Brain microvascular endothelial cell (primary cell): ENCODE results near the gene CNPY1.

Experiments used
- DNase-seq: peaks from one replicate; pipeline ENCODE4 v3.0.0-alpha.2; 2020
- H3K27ac ChIP-seq: fragments of 250-450 bp; sonication (Bioruptor Pico); 2 replicates; pipeline ENCODE4 v1.5.1; 2020; ENCODE audit warnings: mild to moderate bottlenecking, moderate library complexity
- H3K27me3 ChIP-seq: fragments of 250-450 bp; sonication (Bioruptor Pico); replicated peaks from 2 replicates; pipeline ENCODE4 v1.5.1; 2020; ENCODE audit warnings: mild to moderate bottlenecking
- H3K36me3 ChIP-seq: fragments of 250-450 bp; sonication (Bioruptor Pico); replicated peaks from 2 replicates; pipeline ENCODE4 v1.5.1; 2020; ENCODE audit warnings: mild to moderate bottlenecking
- H3K4me3 ChIP-seq: 2 replicates; pipeline ENCODE4 v1.5.1; 2011; ENCODE audit warnings: low read depth, mild to moderate bottlenecking, control low read depth, low read length, moderate library complexity
- CTCF ChIP-seq: IDR thresholded peaks from 2 replicates; pipeline ENCODE4 v1.5.1; 2011; ENCODE audit warnings: low read depth, mild to moderate bottlenecking, moderate library complexity, low read length, control low read depth, inconsistent platforms; ENCODE audit errors: missing control alignments
- in situ Hi-C: cut with HindIII; loops from 2 replicates; pipeline ENCODE4 v1.10.0; 2017; ENCODE audit warnings: low sequenced_read_pairs, low pct_ligation_motif_present

CNPY1 gene

GRCh38 chr7:155559519-155560108 is 13.3 kb upstream of the CNPY1 start:
- DNase-seq, result no peak
- Histone ChIP-seq H3K36me3 (no peaks in the 10 kb centered on the region), H3K27me3 (no peaks in the 10 kb centered on the region), H3K27ac (no peak overlapping the region), H3K4me3 (no peak overlapping the region)
- in situ Hi-C loops, result no loop called here
- TF ChIP-seq CTCF, result no peak

- TF ChIP-seq CTCF, result no peak
- in situ Hi-C loops, result no loop called here
- DNase-seq, result no peak
- H3K27me3 ChIP-seq, result no peaks in the 10 kb centered on the region
- no peak overlapping the region for H3K27ac ChIP-seq
- no peak overlapping the region for H3K4me3 ChIP-seq
- H3K36me3 ChIP-seq, result no peaks in the 10 kb centered on the region
Observed at GRCh38 chr7:155558961-155559360, 12.6 kb upstream of the CNPY1 start.

- no peak overlapping the region for H3K4me3 ChIP-seq
- no peak overlapping the region for H3K27ac ChIP-seq
- in situ Hi-C loops, result no loop called here
- TF ChIP-seq CTCF, result no peak
- no peaks in the 10 kb centered on the region for H3K36me3 ChIP-seq
- DNase-seq, result no peak
- H3K27me3 ChIP-seq, result no peaks in the 10 kb centered on the region
Observed at GRCh38 chr7:155558351-155558750, 12.0 kb upstream of the CNPY1 start.

- no peak for DNase-seq
- H3K36me3 ChIP-seq, result no peaks in the 10 kb centered on the region
- H3K27ac ChIP-seq, result no peak overlapping the region
- in situ Hi-C loops, result no loop called here
- TF ChIP-seq CTCF, result no peak
- no peaks in the 10 kb centered on the region for H3K27me3 ChIP-seq
- no peak overlapping the region for H3K4me3 ChIP-seq
Observed at GRCh38 chr7:155557778-155558177, 11.4 kb upstream of the CNPY1 start.

GRCh38 chr7:155556763-155557162 is 10.4 kb upstream of the CNPY1 start:
- no peak for TF ChIP-seq CTCF
- Histone ChIP-seq H3K27ac (no peak overlapping the region), H3K27me3 (no peaks in the 10 kb centered on the region), H3K4me3 (no peak overlapping the region), H3K36me3 (no peaks in the 10 kb centered on the region)
- DNase-seq, result no peak
- in situ Hi-C loops, result no loop called here

GRCh38 chr7:155555116-155555695 is 8.8 kb upstream of the CNPY1 start:
- Histone ChIP-seq H3K27ac (no peak overlapping the region), H3K36me3 (no peaks in the 10 kb centered on the region), H3K4me3 (no peak overlapping the region), H3K27me3 (no peaks in the 10 kb centered on the region)
- in situ Hi-C loops, result no loop called here
- no peak for DNase-seq
- TF ChIP-seq CTCF, result no peak
